RWPE1 (cell line): ENCODE data around the gene CKM.

Source experiments
- CTCF ChIA-PET: fragments of 350-600 bp; sonication (Branson Sonifier 250); formaldehyde crosslinking; extraction: SDS; loops from one replicate; lab custom pipeline; 2021; lab: Yijun Ruan, JAX
- POLR2A ChIA-PET: fragments of 400-600 bp; formaldehyde crosslinking; extraction: SDS; loops from one replicate; lab custom pipeline; 2020; ENCODE audit warnings: antibody characterized with exemption; ENCODE audit not compliant: low non-redundant PET; lab: Yijun Ruan, JAX
- DNase-seq: peaks from one replicate; pipeline ENCODE4 v3.0.0; 2012; ENCODE audit warnings: low spot score
- H3K27ac ChIP-seq: fragments of 450-650 bp; 2 replicates; pipeline ENCODE4 v1.5.1; 2017
- CTCF ChIP-seq: fragments of 450-650 bp; conservative IDR thresholded peaks from 2 replicates; pipeline ENCODE4 v1.5.1; 2017; ENCODE audit warnings: low read depth, mild to moderate bottlenecking

Gene CKM

DNA sequence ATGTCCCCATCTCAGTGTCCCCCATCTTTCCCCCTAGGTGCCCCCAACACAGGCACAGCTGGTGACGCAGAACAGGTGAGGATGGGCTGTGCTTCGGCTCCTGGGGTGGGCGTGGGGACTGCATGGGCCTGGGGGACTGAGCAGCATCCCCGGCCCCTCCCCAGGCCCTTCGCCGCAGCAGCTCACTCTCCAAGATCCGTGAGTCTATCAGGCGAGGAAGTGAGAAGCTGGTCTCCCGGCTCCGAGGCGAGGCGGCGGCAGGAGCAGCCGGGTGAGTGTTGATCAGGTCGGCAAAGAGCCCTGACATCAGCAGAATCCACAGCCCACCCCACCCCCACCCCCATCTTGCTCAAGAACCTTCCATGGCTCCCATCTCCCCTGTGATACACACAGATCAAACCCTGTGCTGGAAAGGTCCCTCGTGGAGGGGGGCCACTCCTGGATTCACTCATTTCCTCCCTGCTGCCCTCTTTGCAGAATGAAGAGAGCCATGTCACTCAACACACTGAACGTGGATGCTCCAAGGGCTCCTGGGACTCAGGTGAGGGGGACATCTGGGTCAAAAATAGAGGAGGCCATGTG lies 27.9 kb upstream of the CKM start:
- TF ChIP-seq CTCF, result no peak
- CTCF ChIA-PET, result no interaction called here
- POLR2A ChIA-PET, result interaction anchor here (0.6 kb wide), 1 partner anchor 9 kb away, joined by 4 read pairs; no protein-coding TSS in a partner anchor
- DNase-seq, result no peak
- peak overlapping the region; percentile 28 for H3K27ac ChIP-seq

DNA sequence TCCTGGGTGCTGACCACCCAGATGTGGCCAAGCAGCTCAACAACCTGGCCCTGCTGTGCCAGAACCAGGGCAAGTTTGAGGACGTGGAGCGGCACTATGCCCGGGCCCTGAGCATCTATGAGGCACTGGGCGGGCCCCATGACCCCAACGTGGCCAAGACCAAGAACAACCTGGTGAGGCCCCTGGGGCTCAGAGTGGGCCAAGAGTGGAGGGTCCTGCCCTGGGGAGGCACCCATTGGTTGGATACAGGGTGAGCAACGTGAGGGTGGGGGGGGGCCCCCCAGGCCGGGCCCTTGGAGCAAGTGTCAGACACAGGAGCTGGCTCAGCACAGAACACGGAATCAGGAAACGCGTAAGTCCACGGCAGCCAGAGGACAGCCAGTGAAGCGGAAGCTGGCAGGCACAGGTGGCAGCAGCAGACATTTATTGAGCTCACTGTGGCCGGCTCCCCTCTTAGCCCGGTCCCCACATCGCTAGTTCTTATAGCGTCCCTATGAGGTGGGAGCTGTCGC lies 26.8 kb upstream of the CKM start:
- ChIA-PET POLR2A (no interaction called here), CTCF (interaction anchor here (0.6 kb wide), 1 partner anchor 130 kb away, joined by 4 read pairs; no protein-coding TSS in a partner anchor)
- peak overlapping the region; percentile 21 for H3K27ac ChIP-seq
- TF ChIP-seq CTCF, result no peak
- no peak for DNase-seq

DNA sequence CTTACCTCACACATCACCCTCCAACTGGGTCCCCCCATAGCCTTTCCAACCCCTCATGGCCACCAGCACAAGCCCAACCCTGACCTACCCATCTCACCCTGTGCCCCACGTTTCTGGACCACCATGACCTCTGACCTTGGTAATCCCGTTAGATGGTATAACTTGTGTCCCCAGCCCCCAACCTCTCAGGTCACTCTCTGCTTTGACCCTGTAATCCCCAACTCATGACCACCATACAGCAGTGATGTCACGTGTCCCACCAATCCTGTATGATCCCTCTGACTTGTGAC lies 26.4 kb upstream of the CKM start:
- no peak for TF ChIP-seq CTCF
- POLR2A ChIA-PET, result no interaction called here
- CTCF ChIA-PET, result no interaction called here
- no peak overlapping the region for H3K27ac ChIP-seq
- DNase-seq, result no peak

DNA sequence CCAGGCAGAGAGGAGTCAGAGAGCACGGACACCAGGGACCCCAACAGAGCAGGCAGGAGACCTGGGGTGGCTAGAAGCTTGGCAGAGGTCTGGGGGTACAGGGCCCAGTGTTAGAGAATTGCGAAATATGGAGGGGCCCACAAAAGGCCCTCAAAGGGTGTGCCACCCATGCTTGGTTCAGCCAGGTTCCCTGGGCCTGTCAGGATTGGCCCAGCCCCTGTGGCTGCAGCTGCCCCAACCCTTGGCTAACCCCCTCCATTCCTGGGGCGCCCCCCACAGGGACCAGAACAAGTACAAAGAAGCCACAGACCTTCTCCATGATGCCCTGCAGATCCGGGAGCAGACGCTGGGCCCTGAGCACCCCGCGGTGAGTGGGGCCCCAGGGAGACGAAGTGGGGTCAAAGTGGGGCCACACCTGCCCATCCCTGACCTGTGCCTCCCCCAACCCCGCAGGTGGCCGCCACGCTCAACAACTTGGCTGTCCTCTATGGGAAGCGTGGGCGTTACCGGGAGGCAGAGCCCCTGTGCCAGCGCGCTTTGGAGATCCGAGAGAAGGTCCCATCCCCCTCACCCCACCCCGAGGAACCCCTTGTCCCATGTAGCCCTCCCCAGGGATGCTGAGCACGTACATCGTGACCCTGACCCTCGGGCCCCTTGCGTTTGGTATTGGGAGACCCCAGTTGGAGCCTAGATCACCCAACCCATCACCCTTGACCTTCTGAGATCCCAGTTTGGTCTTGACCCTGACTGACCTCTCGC lies 25.9 kb upstream of the CKM start:
- ChIA-PET POLR2A (no interaction called here), CTCF (no interaction called here)
- peak overlapping the region; percentile 35 for H3K27ac ChIP-seq
- TF ChIP-seq CTCF, result no peak
- DNase-seq, result no peak

DNA sequence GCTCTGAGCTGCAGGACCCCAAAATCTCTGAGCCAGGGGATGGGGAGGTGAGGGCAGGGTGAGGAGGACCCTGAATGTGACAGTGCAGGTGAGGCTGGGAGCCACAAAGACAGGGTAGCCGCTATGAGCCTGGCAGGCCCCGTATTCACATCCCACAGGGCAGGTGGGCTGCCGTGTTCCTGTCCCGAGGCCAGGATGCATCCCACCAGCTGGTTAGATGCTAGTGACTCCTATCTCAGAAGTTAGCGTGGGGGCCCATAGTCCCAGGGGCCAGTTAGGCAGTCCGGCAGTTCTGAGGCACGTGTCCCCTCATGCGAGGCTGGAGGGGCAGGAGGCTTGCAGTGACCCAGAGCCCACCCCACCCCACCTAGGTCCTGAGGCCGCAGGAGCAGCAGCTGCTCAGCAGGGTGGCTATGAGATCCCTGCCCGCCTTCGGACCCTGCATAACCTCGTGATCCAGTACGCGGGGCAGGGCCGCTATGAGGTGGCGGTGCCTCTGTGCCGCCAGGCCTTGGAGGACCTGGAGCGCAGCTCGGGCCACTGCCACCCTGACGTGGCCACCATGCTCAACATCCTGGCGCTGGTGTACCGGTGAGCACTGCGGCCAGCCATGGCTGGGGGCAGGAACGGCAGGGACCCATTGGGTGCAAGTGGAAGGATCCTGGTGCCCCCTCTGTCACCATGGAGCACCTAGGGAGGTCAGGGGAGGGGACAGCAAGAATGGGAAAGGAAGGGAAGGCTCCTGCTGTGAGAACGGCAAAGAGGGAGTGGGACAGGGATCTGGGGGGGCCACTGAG lies 25.1 kb upstream of the CKM start:
- TF ChIP-seq CTCF, result no peak
- POLR2A ChIA-PET, result no interaction called here
- CTCF ChIA-PET, result no interaction called here
- peak overlapping the region; percentile 35 for H3K27ac ChIP-seq
- DNase-seq, result no peak

- ChIA-PET POLR2A (no interaction called here), CTCF (interaction anchor here (0.6 to 1.1 kb wide), 2 partner anchors 108 to 139 kb away, joined by 3 to 4 read pairs; no protein-coding TSS in a partner anchor)
- no peak for DNase-seq
- no peak overlapping the region for H3K27ac ChIP-seq
- TF ChIP-seq CTCF, result no peak
Measured at GRCh38 chr19:45346449-45346848, 23.8 kb upstream of the CKM start.
